Stomach (tissue), 4 donors: Measurements from ENCODE around the gene PSAT1.

Experiments used
- EP300 ChIP-seq: sonication (generic); formaldehyde crosslinking; IDR thresholded peaks from one replicate; pipeline ENCODE4 v1.6.1; 2017; ENCODE audit warnings: antibody characterized with exemption
- POLR2A ChIP-seq, 4 donors: fragments of 450-650 bp; IDR thresholded peaks; one replicate each; pipeline ENCODE4 v1.6.1; 2016; ENCODE audit warnings: antibody characterized with exemption in 4 of 4, control low read depth in 2 of 4, mild to moderate bottlenecking in 1 of 4, moderate library complexity in 1 of 4
- TF ChIP-seq, protein P1 (sequence below), 7 experiments: fragments of 450-650 bp in 4 of 7; fragments of 200-600 bp in 3 of 7; sonication (generic) in 3 of 7; IDR thresholded peaks; one replicate each; pipeline ENCODE4 v1.5.1; 2016 to 2019; ENCODE audit warnings: antibody characterized with exemption in 7 of 7, control low read depth in 2 of 7, mild to moderate bottlenecking in 1 of 7

DNA sequence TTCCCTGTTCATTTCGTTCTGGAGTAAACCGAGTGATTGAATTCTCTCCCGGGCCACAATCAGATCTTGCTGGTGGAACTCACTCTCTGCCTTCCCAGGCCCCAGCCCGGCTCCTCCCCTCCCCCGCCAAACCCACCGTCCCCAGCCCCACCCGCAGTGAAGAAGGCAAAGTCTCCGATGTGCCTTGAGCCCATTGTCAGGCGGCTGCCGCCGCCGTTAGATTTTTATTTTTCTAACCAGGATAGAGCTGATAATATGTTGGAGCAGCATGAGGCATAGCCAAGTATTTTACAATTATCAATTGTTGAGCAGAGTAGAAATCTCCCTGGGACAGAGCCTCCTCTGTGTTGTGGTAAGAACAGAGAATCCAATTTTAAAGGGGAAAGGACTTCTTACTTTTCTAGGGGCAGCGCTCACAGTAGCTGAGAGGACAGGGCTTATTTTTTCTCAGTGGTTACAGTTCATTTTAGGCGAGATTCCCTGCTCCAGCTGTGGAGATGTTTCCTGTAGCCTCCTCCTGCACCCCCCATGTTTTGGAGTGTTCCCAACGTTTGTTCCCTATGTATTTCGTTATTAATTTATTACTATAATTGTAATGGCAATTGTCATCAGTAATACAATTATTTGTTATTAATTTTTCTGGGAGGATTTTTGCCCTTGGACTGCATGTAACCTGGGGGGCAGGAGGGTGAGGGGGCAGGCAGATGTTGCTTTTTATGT is 1.3 kb downstream of the PSAT1 start:
- no peak for TF ChIP-seq EP300
- TF ChIP-seq POLR2A (IDR thresholded peaks at IDR 0.05), result no peak
- TF ChIP-seq, protein P1, sequence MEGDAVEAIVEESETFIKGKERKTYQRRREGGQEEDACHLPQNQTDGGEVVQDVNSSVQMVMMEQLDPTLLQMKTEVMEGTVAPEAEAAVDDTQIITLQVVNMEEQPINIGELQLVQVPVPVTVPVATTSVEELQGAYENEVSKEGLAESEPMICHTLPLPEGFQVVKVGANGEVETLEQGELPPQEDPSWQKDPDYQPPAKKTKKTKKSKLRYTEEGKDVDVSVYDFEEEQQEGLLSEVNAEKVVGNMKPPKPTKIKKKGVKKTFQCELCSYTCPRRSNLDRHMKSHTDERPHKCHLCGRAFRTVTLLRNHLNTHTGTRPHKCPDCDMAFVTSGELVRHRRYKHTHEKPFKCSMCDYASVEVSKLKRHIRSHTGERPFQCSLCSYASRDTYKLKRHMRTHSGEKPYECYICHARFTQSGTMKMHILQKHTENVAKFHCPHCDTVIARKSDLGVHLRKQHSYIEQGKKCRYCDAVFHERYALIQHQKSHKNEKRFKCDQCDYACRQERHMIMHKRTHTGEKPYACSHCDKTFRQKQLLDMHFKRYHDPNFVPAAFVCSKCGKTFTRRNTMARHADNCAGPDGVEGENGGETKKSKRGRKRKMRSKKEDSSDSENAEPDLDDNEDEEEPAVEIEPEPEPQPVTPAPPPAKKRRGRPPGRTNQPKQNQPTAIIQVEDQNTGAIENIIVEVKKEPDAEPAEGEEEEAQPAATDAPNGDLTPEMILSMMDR (IDR thresholded peaks at IDR 0.05), result no peak
